ENCODE results near the gene MAP3K7. TPM values are rescaled to one million over a fixed set of nuclear protein-coding genes. Genes with fewer than 3 reads are reported as not detected.
A peak's percentile ranks its signal among the peaks of the same experiment; 100 is the strongest.

Gene MAP3K7
- total RNA-seq, 1 donor from 2014 or later = 40.5 TPM

DNA sequence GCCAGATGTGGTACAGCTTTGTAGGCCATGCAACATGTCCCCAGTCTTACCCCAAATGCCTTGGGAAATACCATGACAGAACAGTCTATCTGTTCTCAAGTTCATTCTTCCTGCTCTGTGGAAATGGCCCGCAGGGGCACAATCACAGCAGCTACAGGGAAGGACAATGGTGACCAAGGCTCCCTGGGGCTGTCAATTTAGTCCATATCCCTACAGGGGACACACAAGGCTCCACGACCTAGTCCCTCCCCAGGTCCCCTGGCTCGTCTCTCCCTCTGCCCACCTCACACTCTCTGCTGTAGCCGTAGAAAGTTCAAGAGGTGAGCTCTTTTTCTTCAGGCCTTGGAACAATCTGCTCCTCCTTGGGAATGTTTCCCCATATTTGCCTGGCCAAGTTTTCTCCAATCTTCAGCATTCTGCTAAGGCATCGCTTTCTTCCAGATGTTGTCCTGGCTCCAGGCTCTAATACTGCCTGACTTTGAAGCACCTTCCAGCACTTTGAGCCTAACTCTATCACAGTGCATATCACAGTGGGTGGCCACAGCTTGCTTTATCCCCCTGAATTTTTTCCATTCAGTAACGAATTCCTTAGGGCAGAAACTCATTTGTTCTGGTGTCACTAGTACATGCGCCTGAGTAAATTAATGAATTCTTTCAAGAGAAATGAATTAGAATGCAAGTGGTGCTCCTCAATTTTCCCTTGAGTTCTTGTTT is 92.6 kb downstream of the MAP3K7 start:
- Mint-ChIP-seq H3K27me3 (ENCODE audit: unreplicated experiment) (peaks cover 4% of the 10 kb centered on the region), H3K27ac (ENCODE audit: unreplicated experiment) (peak overlapping the region; percentile 45), H3K9me3 (ENCODE audit: unreplicated experiment) (no peaks in the 10 kb centered on the region), H3K4me3 (ENCODE audit: unreplicated experiment) (no peak overlapping the region), H3K4me1 (ENCODE audit: unreplicated experiment) (peaks cover 67% of the 10 kb centered on the region), H3K36me3 (ENCODE audit: low read depth, unreplicated experiment) (peaks cover 5% of the 10 kb centered on the region)
- no peak for DNase-seq (ENCODE audit: low spot score)
- TF ChIP-seq, protein P1, sequence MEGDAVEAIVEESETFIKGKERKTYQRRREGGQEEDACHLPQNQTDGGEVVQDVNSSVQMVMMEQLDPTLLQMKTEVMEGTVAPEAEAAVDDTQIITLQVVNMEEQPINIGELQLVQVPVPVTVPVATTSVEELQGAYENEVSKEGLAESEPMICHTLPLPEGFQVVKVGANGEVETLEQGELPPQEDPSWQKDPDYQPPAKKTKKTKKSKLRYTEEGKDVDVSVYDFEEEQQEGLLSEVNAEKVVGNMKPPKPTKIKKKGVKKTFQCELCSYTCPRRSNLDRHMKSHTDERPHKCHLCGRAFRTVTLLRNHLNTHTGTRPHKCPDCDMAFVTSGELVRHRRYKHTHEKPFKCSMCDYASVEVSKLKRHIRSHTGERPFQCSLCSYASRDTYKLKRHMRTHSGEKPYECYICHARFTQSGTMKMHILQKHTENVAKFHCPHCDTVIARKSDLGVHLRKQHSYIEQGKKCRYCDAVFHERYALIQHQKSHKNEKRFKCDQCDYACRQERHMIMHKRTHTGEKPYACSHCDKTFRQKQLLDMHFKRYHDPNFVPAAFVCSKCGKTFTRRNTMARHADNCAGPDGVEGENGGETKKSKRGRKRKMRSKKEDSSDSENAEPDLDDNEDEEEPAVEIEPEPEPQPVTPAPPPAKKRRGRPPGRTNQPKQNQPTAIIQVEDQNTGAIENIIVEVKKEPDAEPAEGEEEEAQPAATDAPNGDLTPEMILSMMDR (IDR thresholded peaks at IDR 0.05; ENCODE audit: unreplicated experiment) = no peak

DNA sequence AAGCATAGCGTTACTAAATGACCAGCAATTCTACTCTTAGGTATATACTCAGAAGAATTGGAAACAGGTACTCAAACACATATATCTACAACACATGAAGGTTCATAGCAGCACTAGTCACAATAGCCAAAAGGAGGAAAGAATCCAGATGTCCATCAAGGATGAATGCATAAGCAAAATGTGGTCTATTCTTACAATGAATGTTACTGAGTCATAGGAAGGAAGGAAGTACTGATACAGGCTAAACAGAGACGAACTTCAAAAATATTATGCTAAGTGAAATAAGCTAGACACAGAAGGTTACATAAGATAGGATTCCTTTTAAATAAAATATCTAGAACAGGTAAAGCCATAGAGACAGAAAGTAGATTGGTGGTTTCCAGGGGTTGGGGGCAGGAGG is 93.5 kb downstream of the MAP3K7 start:
- Mint-ChIP-seq H3K36me3 (ENCODE audit: low read depth, unreplicated experiment) (peaks cover 5% of the 10 kb centered on the region), H3K4me1 (ENCODE audit: unreplicated experiment) (peaks cover 66% of the 10 kb centered on the region), H3K27ac (ENCODE audit: unreplicated experiment) (peak overlapping the region; percentile 50), H3K4me3 (ENCODE audit: unreplicated experiment) (no peak overlapping the region), H3K9me3 (ENCODE audit: unreplicated experiment) (no peaks in the 10 kb centered on the region), H3K27me3 (ENCODE audit: unreplicated experiment) (peaks cover 2% of the 10 kb centered on the region)
- TF ChIP-seq, protein P1 (IDR thresholded peaks at IDR 0.05; ENCODE audit: unreplicated experiment) = no peak
- no peak for DNase-seq (ENCODE audit: low spot score)

DNA sequence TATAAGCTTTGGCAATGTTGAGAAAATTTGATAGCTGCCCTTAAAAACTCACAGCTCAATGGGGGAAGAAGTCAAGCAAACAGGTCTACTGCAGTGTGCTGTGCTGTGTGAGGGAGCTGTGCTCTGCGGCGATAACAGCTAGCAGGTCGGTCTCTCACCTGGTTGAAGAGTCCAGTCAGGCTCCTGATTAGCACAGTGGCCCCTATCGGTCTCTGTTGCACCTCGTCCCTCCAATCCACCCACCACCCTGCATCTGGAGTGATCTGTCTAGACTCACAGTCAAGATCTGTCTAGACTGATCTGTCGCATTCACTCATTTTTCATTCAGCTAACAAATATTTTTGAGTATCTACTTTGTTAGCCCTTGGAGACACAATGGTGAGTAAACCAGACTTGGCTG is 94.1 kb downstream of the MAP3K7 start:
- Mint-ChIP-seq H3K4me1 (ENCODE audit: unreplicated experiment) (peaks cover 62% of the 10 kb centered on the region), H3K36me3 (ENCODE audit: low read depth, unreplicated experiment) (peaks cover 5% of the 10 kb centered on the region), H3K27ac (ENCODE audit: unreplicated experiment) (peak overlapping the region; percentile 50), H3K27me3 (ENCODE audit: unreplicated experiment) (peaks cover 5% of the 10 kb centered on the region), H3K9me3 (ENCODE audit: unreplicated experiment) (no peaks in the 10 kb centered on the region), H3K4me3 (ENCODE audit: unreplicated experiment) (no peak overlapping the region)
- TF ChIP-seq, protein P1 (IDR thresholded peaks at IDR 0.05; ENCODE audit: unreplicated experiment) = no peak
- no peak for DNase-seq (ENCODE audit: low spot score)

DNA sequence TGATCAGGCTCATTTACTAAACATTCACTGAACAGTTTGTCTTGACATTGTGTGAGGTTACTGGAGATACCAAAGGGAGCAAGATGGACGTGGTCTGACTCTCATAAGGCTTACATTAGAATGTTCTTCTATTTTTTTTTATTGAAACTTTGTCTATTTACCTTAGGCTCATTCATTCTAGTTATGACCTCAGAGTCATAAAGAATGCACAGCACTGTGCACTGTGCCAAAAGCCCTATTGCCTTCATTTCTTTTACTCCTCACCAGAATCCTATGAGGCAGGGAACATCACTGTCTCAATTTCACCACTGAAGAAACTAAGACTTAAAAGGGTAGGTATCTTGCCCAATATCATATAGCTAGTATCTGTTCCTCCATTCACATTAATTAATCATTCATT is 94.5 kb downstream of the MAP3K7 start:
- peaks cover 61% of the 10 kb centered on the region for H3K4me1 Mint-ChIP-seq (ENCODE audit: unreplicated experiment)
- peaks cover 5% of the 10 kb centered on the region for H3K27me3 Mint-ChIP-seq (ENCODE audit: unreplicated experiment)
- no peaks in the 10 kb centered on the region for H3K9me3 Mint-ChIP-seq (ENCODE audit: unreplicated experiment)
- H3K4me3 Mint-ChIP-seq (ENCODE audit: unreplicated experiment) = no peak overlapping the region
- TF ChIP-seq, protein P1 (IDR thresholded peaks at IDR 0.05; ENCODE audit: unreplicated experiment) = no peak
- H3K36me3 Mint-ChIP-seq (ENCODE audit: low read depth, unreplicated experiment) = peaks cover 5% of the 10 kb centered on the region
- no peak for DNase-seq (ENCODE audit: low spot score)
- peak overlapping the region; percentile 50 for H3K27ac Mint-ChIP-seq (ENCODE audit: unreplicated experiment)

DNA sequence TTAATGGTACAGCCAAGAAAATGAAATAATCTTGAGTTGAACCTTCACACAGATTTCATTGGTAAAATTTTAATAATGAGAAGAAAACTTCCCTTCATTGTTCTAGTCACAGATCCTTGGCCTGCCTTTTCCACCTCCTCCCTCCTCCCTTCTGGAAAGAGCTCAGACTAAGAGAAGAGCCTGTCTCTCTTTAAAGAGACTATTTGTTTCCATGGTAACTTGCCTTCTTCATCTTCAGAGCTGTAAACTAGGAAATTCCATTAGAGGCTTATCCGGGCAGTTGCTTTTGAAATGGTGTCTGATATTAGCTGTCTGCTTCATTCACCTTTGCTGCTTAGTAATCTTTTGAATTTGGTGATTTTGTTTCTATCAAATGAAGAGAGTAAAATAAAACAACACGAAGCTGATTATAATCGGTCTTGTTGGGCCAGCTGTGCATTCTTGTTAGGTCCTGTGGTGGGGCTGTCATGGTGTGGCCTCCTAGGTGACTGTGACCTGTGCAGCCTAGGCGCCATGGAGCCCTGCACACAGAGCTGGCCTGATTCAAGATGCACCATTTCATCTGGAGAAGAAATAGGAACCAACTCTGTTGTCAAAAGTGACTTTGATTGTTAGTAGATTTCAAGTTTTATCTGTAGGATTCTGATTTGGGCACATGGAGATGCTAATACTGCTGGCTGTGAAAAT is 96.7 kb downstream of the MAP3K7 start:
- DNase-seq (ENCODE audit: low spot score) = peak; percentile 13
- Mint-ChIP-seq H3K36me3 (ENCODE audit: low read depth, unreplicated experiment) (no peaks in the 10 kb centered on the region), H3K27me3 (ENCODE audit: unreplicated experiment) (peaks cover 5% of the 10 kb centered on the region), H3K4me3 (ENCODE audit: unreplicated experiment) (no peak overlapping the region), H3K27ac (ENCODE audit: unreplicated experiment) (peak overlapping the region; percentile 95), H3K9me3 (ENCODE audit: unreplicated experiment) (no peaks in the 10 kb centered on the region), H3K4me1 (ENCODE audit: unreplicated experiment) (peaks cover 47% of the 10 kb centered on the region)
- TF ChIP-seq, protein P1 (IDR thresholded peaks at IDR 0.05; ENCODE audit: unreplicated experiment) = no peak
